Measurements from ENCODE around the gene HOOK2. TPM values are rescaled to one million over a fixed set of nuclear protein-coding genes. Genes with fewer than 3 reads are reported as not detected.

Gene HOOK2
- total RNA-seq, 2 donors from 2014 or later, result 54.8 to 72.0 TPM

DNA sequence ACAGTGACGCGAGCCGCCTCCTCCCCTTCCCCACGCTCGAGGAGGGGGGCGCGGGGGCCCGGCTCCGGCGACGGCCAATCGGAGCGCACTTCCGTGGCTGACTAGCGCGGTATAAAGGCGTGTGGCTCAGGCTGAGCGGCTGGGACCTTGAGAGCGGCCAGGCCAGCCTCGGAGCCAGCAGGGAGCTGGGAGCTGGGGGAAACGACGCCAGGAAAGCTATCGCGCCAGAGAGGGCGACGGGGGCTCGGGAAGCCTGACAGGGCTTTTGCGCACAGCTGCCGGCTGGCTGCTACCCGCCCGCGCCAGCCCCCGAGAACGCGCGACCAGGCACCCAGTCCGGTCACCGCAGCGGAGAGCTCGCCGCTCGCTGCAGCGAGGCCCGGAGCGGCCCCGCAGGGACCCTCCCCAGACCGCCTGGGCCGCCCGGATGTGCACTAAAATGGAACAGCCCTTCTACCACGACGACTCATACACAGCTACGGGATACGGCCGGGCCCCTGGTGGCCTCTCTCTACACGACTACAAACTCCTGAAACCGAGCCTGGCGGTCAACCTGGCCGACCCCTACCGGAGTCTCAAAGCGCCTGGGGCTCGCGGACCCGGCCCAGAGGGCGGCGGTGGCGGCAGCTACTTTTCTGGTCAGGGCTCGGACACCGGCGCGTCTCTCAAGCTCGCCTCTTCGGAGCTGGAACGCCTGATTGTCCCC, 16.1 kb upstream of the HOOK2 start, which contains the start of gene JUNB:
Gene JUNB (plus strand): TSS at position 142 of the 706 bp plus-strand sequence. CDS start 286 bp downstream, at position 428.
- peak within 1 kb of the TSS; percentile 90 for H3K4me3 ChIP-seq
- intact Hi-C loops (cut with DNase I), result no loop called here
- peak within 1 kb of the TSS; percentile 100 for H3K27ac ChIP-seq
- peaks cover 28% of the 10 kb centered on the region for H3K4me1 ChIP-seq
- H3K27me3 ChIP-seq, result no peaks in the 10 kb centered on the region
- no peaks in the 10 kb centered on the region for H3K36me3 ChIP-seq
- DNase-seq, result peak; percentile 98
- peak within 1 kb of the TSS; percentile 95 to 97 for H3K9ac ChIP-seq (ENCODE audit: low read depth in 2 of 2, low read length in 2 of 2)
- TF ChIP-seq CTCF (IDR thresholded peaks at IDR 0.05), result no peak
- no peaks in the 10 kb centered on the region for H3K9me3 ChIP-seq

GRCh38 chr19:12790628-12791344, 15.4 kb upstream of the HOOK2 start:
- DNase-seq, result no peak
- TF ChIP-seq CTCF (IDR thresholded peaks at IDR 0.05), result no peak
- intact Hi-C loops (cut with DNase I), result no loop called here
- H3K9ac ChIP-seq (ENCODE audit: low read depth in 2 of 2, low read length in 2 of 2), result peak overlapping the region; percentile 83 to 95
- no peaks in the 10 kb centered on the region for H3K27me3 ChIP-seq
- H3K27ac ChIP-seq, result peak overlapping the region; percentile 100
- peaks cover 29% of the 10 kb centered on the region for H3K4me1 ChIP-seq
- H3K36me3 ChIP-seq, result no peaks in the 10 kb centered on the region
- peak overlapping the region; percentile 90 for H3K4me3 ChIP-seq
- no peaks in the 10 kb centered on the region for H3K9me3 ChIP-seq

DNA sequence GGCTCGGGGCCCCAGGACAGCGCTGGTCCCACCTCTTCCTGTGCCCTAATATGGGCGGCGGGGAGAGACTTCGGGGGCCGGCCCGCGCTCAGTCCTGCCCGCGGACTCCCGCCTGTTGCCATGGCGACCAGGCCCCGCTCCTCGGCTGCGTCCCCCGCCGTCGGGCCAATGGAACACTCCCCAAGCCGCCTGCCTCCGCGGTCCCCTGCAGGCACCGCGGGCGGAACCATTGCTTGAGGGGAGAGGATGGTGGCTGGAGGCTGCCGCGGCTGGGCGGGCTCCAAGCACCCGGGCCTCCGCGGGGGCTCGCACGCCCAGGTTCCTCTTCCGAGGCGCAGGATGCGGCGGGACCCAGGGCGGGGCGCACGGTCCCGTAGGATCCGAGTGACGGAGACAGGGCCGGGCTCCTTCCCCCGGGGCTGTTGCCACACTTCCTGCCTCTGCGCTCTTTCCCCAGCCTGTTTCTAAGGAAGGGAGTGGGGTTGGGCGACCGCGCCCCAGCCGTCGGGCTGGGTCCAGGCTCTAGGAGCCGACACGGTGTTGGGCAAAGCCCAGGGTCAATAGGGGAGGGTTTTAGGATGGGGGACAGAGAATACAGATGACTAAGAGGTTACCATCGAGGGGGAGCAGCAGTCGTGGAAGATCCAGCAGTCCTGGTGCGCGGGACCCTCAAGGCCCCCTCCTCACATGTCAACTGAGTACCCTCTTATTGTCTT, 14.7 kb upstream of the HOOK2 start:
- H3K36me3 ChIP-seq, result no peaks in the 10 kb centered on the region
- H3K4me3 ChIP-seq, result peak overlapping the region; percentile 90
- DNase-seq, result peak; percentile 94
- peak overlapping the region; percentile 100 for H3K27ac ChIP-seq
- peaks cover 30% of the 10 kb centered on the region for H3K4me1 ChIP-seq
- H3K9ac ChIP-seq (ENCODE audit: low read depth in 2 of 2, low read length in 2 of 2), result peak overlapping the region; percentile 83 to 95
- TF ChIP-seq CTCF (IDR thresholded peaks at IDR 0.05), result no peak
- intact Hi-C loops (cut with DNase I), result no loop called here
- no peaks in the 10 kb centered on the region for H3K9me3 ChIP-seq
- H3K27me3 ChIP-seq, result no peaks in the 10 kb centered on the region

DNA sequence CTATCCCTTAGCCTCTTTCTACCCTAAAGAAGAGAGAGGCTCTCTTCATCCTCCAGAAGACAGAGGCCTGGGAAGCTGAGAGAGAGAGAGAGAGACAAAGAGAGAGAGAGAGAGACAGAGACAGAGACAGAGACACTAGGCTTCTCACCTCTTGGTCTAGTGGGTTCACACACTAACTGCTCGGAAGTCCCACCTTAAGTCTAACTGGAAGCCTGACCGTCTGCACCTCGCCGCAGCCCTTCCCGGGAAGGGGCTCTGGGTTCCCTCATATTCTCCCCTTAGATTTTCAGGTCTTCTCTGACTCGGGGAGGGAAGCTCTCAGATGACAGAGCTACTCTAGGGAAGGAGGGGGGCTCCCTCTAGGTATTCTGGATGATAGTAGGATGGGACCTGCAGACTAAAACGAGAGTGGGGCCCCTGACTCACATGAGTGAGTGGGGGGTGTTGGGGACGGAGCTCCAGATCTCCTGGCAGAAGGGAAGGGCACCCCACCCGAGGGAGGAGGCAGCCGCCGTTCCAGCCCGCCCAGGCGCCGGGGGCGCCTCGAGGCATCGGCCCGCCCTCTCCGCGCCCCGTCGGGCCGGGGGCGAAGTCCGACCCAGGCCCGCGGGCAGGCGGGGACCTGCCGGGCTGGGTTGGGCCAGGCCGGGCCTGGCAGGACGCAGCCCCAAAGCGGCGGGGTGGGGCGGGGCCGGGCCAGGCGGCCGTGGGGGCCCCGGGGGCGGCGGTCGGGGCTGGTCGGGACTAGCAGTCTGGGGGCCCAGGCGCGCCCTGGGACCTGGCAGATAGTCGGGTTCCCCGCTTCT, 13.9 kb upstream of the HOOK2 start:
- peak; percentile 84 for DNase-seq
- H3K36me3 ChIP-seq, result no peaks in the 10 kb centered on the region
- peak overlapping the region; percentile 90 for H3K4me3 ChIP-seq
- peak overlapping the region; percentile 83 to 100 for H3K9ac ChIP-seq (ENCODE audit: low read depth in 2 of 2, low read length in 2 of 2)
- H3K4me1 ChIP-seq, result peaks cover 23% of the 10 kb centered on the region
- TF ChIP-seq CTCF (IDR thresholded peaks at IDR 0.05), result no peak
- H3K27ac ChIP-seq, result peak overlapping the region; percentile 100
- intact Hi-C loops (cut with DNase I), result no loop called here
- H3K27me3 ChIP-seq, result no peaks in the 10 kb centered on the region
- H3K9me3 ChIP-seq, result no peaks in the 10 kb centered on the region

GRCh38 chr19:12788682-12789097, 13.3 kb upstream of the HOOK2 start:
- peak overlapping the region; percentile 90 for H3K4me3 ChIP-seq
- intact Hi-C loops (cut with DNase I), result no loop called here
- DNase-seq, result peak; percentile 93
- H3K9ac ChIP-seq (ENCODE audit: low read depth in 2 of 2, low read length in 2 of 2), result peak overlapping the region; percentile 83 to 100
- H3K36me3 ChIP-seq, result no peaks in the 10 kb centered on the region
- no peak for TF ChIP-seq CTCF (IDR thresholded peaks at IDR 0.05)
- H3K27me3 ChIP-seq, result no peaks in the 10 kb centered on the region
- no peaks in the 10 kb centered on the region for H3K9me3 ChIP-seq
- H3K4me1 ChIP-seq, result peaks cover 26% of the 10 kb centered on the region
- peak overlapping the region; percentile 100 for H3K27ac ChIP-seq
